Measurements from ENCODE around the gene CLTC. TPM values are rescaled to one million over a fixed set of nuclear protein-coding genes. Genes with fewer than 3 reads are reported as not detected.

Gene CLTC
- total RNA-seq, 3 donors from 2014 or later (not counting 1 experiment from before 2014, with no cell fraction given) = 116 to 127 (median 117) TPM

DNA sequence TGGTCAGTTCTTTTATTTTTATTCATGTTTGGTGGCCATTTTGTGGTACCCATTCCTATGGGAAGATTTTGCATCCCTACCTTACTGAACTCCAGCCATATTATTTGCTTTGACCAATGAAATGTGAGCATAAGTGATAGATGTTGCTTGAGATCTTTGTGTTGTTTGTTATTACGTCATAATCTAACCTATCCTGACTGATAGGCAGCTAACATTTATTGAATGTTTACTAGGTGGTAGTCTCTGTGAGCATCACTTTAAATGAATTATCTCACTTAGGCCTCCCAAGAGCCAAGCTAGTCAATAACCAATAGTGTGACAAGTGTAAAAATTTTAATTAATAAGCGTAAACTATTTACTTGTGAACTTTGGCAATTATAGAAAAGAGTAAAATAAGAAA is 125.3 kb downstream of the CLTC start:
- WGBS (ENCODE audit: insufficient coverage) = 100% methylated on average over 1 of the region's 2 CpGs
- no peaks in the 10 kb centered on the region for H3K4me1 Mint-ChIP-seq
- Histone ChIP-seq H3K4me3 (ENCODE audit: low read length) (no peak overlapping the region), H3K27me3 (ENCODE audit: control insufficient read depth, insufficient read depth, low read length) (no peaks in the 10 kb centered on the region), H3K4me1 (ENCODE audit: control insufficient read depth, insufficient read depth, low read length) (no peaks in the 10 kb centered on the region), H3K27ac (ENCODE audit: low read length) (no peak overlapping the region), H3K36me3 (ENCODE audit: control insufficient read depth, insufficient read depth, low read length) (peaks cover 4% of the 10 kb centered on the region), H3K9me3 (ENCODE audit: control insufficient read depth, insufficient read depth, low read length) (no peaks in the 10 kb centered on the region)
- TF ChIP-seq, protein P1, sequence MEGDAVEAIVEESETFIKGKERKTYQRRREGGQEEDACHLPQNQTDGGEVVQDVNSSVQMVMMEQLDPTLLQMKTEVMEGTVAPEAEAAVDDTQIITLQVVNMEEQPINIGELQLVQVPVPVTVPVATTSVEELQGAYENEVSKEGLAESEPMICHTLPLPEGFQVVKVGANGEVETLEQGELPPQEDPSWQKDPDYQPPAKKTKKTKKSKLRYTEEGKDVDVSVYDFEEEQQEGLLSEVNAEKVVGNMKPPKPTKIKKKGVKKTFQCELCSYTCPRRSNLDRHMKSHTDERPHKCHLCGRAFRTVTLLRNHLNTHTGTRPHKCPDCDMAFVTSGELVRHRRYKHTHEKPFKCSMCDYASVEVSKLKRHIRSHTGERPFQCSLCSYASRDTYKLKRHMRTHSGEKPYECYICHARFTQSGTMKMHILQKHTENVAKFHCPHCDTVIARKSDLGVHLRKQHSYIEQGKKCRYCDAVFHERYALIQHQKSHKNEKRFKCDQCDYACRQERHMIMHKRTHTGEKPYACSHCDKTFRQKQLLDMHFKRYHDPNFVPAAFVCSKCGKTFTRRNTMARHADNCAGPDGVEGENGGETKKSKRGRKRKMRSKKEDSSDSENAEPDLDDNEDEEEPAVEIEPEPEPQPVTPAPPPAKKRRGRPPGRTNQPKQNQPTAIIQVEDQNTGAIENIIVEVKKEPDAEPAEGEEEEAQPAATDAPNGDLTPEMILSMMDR (IDR thresholded peaks at IDR 0.05) = no peak
- DNase-seq (no peak), ATAC-seq (no peak)
- H3K27ac Mint-ChIP-seq = no peak overlapping the region
- intact Hi-C loops (cut with micrococcal nuclease) = no loop called here
- H3K27me3 Mint-ChIP-seq (ENCODE audit: low read depth in 2 of 2) = no peaks in the 10 kb centered on the region
- no peak overlapping the region for H3K4me3 Mint-ChIP-seq
- H3K36me3 Mint-ChIP-seq = no peaks in the 10 kb centered on the region
- no peaks in the 10 kb centered on the region for H3K9me3 Mint-ChIP-seq

Other genes starting within 250 kb of the CLTC start
- gene DHX40, start 54.3 kb upstream of the CLTC start, total RNA-seq = 10 to 100 TPM; 43.0 to 47.4 (median 46.6) TPM
- 10 to 100 TPM in 1 of 3 donors, 1 to 10 TPM in 2; 5.9 to 10.5 (median 6.6) TPM for gene PTRH2, start 87.5 kb downstream of the CLTC start, total RNA-seq
- 100 to 1,000 TPM; 136 to 175 (median 162) TPM for gene VMP1, start 87.8 kb downstream of the CLTC start, total RNA-seq

Measured in natural killer cell (primary cell).